Neural progenitor cell (in vitro differentiated cells): ENCODE data around the gene TP53INP2.

Experiments
- CTCF ChIP-seq: fragments of 200-600 bp; sonication (generic); IDR thresholded peaks from 2 replicates; pipeline ENCODE4 v1.5.1; 2017; ENCODE audit warnings: antibody characterized with exemption, mild to moderate bottlenecking
- EZH2 ChIP-seq: fragments of 200-600 bp; sonication (generic); IDR thresholded peaks from 2 replicates; pipeline ENCODE4 v1.6.1; 2017; ENCODE audit warnings: antibody characterized with exemption, mild to moderate bottlenecking, moderate library complexity

GRCh38 chr20:34717230-34718095 is 13.3 kb downstream of the TP53INP2 start:
- TF ChIP-seq CTCF (no peak), EZH2 (no peak)
